ENCODE data around the gene CTAG1A. TPM values are rescaled to one million over a fixed set of nuclear protein-coding genes. Genes with fewer than 3 reads are reported as not detected.

CTAG1A gene
- total and polyA plus RNA-seq, 9 of the 15 experiments (the other 6 are each of a cell fraction or from before 2014, with no cell fraction given): 0.32 TPM; not detected in 8

GRCh38 chrX:154547245-154548027 lies 37.5 kb upstream of the CTAG1A start, which contains the start of gene IKBKG (continued):
- TF ChIP-seq MCM3 (IDR thresholded peaks at IDR 0.05) (no peak), ZNF277 (CRISPR knock-in tag; IDR thresholded peaks at IDR 0.05; ENCODE audit: borderline replicate concordance) (no peak), RBBP5 (IDR thresholded peaks at IDR 0.05; ENCODE audit: borderline replicate concordance, insufficient read depth, low read length, poor library complexity, severe bottlenecking) (peak; percentile 94), NR1H2 (CRISPR knock-in tag; IDR thresholded peaks at IDR 0.05) (0 out of 2 replicates have a peak, but pooled peaks have one; percentile 15), ETS1 (conservative IDR thresholded peaks at IDR 0.05; ENCODE audit: control insufficient read depth, low read depth, low read length) (no peak; the same call in 1 of the 2 replicates), SIN3B (IDR thresholded peaks at IDR 0.05; ENCODE audit: low read depth) (no peak)

DNA sequence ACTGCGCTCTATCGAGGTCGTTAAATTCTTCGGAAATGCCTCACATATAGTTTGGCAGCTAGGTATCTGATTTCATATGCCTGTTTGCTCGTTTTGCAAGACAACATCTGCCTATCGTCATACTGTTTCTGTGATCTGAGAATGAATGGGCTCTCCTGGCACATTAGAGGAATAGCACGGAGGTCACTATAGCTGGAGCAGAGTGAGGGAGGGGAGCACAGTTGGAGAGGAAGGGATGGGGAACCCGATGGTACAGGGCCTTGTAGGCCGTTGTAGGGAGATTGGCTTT lies 37.0 kb upstream of the CTAG1A start:
- intact Hi-C loops (cut with micrococcal nuclease): no loop called here

More for the DNA sequence above, 37.0 kb upstream of the CTAG1A start:
- TF ChIP-seq LCOR (CRISPR knock-in tag; IDR thresholded peaks at IDR 0.05) (0 out of 2 replicates have a peak, but pooled peaks have one; percentile 23), KAT7 (CRISPR knock-in tag; IDR thresholded peaks at IDR 0.05; ENCODE audit: borderline replicate concordance) (0 out of 2 replicates have a peak, but pooled peaks have one; percentile 26), CREBBP (IDR thresholded peaks at IDR 0.05; ENCODE audit: low read depth, low read length) (no peak)
- Histone ChIP-seq H4K20me1 (replicated peaks; ENCODE audit: control insufficient read depth, insufficient read depth, low read length) (0 out of 2 replicates have a peak, but pooled peaks cover 17% of the 10 kb centered on the region), H3K27me3 (ENCODE audit: control insufficient read depth in 2 of 2, insufficient read depth in 2 of 2, low read length in 2 of 2) (no peaks in the 10 kb centered on the region), H3K79me2 (ENCODE audit: control insufficient read depth, insufficient read depth, low read length) (peaks cover 78% of the 10 kb centered on the region), H3K4me1 (replicated peaks in 1 of 2; ENCODE audit: control insufficient read depth in 2 of 2, insufficient read depth in 2 of 2, low read length in 2 of 2) (peaks cover 32 to 46% of the 10 kb centered on the region in 2 experiments; a peak in 4 of 5 replicates), H2AFZ (ENCODE audit: low read depth, low read length) (0 out of 2 replicates have a peak overlapping the region, but pooled peaks have one; percentile 90), H3K4me3 (peak overlapping the region; percentile 98), H3K27ac (ENCODE audit: extremely low read depth, low read depth, low read length) (peak overlapping the region; percentile 98), H3K4me2 (ENCODE audit: insufficient read depth, low read length) (peak overlapping the region; percentile 100), H3K36me3 (ENCODE audit: control insufficient read depth, insufficient read depth, low read length) (peaks cover 46% of the 10 kb centered on the region), H3K9me1 (ENCODE audit: control insufficient read depth, insufficient read depth, low read length) (peaks cover 6% of the 10 kb centered on the region), H3K9ac (ENCODE audit: insufficient read depth in 1 of 2, low read depth in 2 of 2, low read length in 2 of 2) (peak overlapping the region; percentile 95), H3K9me3 (replicated peaks; ENCODE audit: control insufficient read depth, insufficient read depth, low read depth, low read length) (no peaks in the 10 kb centered on the region)
- no peak for FAIRE-seq
- CTCF ChIA-PET (ENCODE audit: low intra/inter-chr PET ratio): no interaction called here
- in situ Hi-C loops (cut with MboI): loop anchor here (25.0 kb wide), 1 partner anchor 386 kb away; no protein-coding TSS in a partner anchor
- DNase-seq (ENCODE audit: extremely low read depth in 1 of 4, low spot score in 3 of 4): no peak
- WGBS (ENCODE audit: insufficient coverage, low coverage, missing lambda C conversion rate): 2% methylated on average over 9 of the region's 9 CpGs
- BruUV-seq (replicated peaks): TSS peak; percentile 52
- ATAC-seq: no peak
- POLR2A ChIA-PET: interaction anchor here (0.7 to 1.3 kb wide), 4 partner anchors 32 to 861 kb away, joined by 3 read pairs; partner anchors contain the start of genes FAM3A and SLC6A8
